Retinal pigment epithelial cell (primary cell): ENCODE measurements around the gene TPBGL.

ENCODE experiments used
- DNase-seq: peaks from one replicate; pipeline ENCODE4 v3.0.0-alpha.2; 2010; ENCODE audit warnings: low read depth
- H3K4me3 ChIP-seq: 2 replicates; pipeline ENCODE4 v1.5.1; 2011; ENCODE audit warnings: mild to moderate bottlenecking, low read length, control low read depth, moderate library complexity
- TF ChIP-seq, protein P1 (sequence below): conservative IDR thresholded peaks from 2 replicates; pipeline ENCODE4 v1.5.1; 2011; ENCODE audit warnings: low read depth, low read length, control low read depth, inconsistent platforms

Gene TPBGL

DNA sequence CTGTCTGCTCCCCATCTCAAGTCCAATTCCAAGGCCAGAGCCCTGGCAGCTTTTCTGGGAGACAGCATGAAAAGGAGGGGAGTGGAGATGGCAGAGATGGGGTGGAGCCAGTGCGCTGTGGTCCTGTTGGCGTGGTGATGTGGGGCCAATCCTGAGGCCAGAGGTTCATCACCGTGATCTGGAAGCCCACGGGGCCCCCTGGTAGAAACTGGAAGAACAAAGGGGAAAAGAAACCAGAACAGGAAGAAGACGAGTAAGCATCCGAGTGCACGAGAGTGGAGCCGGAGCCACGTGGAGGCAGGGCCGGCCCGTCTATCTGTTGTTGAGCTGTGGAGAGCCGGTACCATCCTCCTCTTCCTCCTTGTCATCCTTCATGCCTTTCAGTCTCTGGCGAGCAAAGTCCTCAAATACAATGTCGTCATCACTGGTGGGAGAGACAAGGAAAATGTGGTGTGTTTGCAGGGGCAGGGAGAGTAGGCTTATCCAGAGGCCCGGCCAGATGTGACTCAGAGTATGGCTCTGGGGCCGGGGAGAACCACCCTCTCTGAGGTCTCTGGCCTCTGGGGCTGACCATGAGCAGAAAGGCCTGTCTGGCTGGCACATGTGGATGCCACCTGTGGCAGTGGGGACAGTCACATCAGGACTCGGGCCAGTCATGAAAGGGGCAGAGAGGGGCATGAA is 25.4 kb downstream of the TPBGL start:
- no peak overlapping the region for H3K4me3 ChIP-seq
- TF ChIP-seq, protein P1, sequence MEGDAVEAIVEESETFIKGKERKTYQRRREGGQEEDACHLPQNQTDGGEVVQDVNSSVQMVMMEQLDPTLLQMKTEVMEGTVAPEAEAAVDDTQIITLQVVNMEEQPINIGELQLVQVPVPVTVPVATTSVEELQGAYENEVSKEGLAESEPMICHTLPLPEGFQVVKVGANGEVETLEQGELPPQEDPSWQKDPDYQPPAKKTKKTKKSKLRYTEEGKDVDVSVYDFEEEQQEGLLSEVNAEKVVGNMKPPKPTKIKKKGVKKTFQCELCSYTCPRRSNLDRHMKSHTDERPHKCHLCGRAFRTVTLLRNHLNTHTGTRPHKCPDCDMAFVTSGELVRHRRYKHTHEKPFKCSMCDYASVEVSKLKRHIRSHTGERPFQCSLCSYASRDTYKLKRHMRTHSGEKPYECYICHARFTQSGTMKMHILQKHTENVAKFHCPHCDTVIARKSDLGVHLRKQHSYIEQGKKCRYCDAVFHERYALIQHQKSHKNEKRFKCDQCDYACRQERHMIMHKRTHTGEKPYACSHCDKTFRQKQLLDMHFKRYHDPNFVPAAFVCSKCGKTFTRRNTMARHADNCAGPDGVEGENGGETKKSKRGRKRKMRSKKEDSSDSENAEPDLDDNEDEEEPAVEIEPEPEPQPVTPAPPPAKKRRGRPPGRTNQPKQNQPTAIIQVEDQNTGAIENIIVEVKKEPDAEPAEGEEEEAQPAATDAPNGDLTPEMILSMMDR, result no peak
- no peak for DNase-seq

DNA sequence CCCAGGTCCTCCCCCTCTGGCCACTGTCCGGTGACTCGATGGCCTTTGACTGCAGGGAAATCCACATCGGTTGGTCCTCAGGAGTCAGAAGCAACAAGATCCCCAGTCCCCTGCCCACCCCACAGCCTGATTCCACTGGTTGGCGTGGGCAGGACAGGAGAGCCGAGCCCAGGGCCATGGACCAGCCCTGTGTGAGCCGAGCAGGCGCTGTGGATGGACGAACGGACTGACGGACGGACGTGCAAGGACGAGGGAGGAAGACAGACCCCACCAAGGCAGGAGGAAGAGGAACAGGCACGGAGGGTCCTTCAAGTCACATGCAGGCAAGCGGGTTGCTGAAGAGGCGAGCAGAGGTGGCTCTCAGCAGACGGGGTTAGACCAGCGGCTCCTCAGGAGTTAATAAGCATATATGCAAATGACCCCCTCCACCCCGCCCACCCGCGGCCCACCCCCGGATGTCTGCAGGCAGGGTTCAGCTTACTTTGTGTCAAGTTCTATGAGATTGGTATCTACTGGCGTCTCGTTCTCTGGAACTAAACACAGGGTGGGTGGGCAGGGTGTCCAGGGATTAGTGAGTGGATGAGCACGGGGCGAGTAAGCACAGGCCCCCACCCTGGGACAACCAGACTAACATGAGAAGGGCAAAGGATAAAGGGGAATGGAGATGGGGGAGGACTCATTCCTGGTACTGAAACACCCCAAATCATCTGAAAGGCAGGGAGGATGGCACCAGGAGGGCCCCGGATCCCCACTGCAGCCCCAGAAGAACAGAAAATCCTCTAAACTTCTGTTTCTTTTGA is 26.8 kb downstream of the TPBGL start:
- DNase-seq, result no peak
- TF ChIP-seq, protein P1, result no peak
- H3K4me3 ChIP-seq, result no peak overlapping the region

DNA sequence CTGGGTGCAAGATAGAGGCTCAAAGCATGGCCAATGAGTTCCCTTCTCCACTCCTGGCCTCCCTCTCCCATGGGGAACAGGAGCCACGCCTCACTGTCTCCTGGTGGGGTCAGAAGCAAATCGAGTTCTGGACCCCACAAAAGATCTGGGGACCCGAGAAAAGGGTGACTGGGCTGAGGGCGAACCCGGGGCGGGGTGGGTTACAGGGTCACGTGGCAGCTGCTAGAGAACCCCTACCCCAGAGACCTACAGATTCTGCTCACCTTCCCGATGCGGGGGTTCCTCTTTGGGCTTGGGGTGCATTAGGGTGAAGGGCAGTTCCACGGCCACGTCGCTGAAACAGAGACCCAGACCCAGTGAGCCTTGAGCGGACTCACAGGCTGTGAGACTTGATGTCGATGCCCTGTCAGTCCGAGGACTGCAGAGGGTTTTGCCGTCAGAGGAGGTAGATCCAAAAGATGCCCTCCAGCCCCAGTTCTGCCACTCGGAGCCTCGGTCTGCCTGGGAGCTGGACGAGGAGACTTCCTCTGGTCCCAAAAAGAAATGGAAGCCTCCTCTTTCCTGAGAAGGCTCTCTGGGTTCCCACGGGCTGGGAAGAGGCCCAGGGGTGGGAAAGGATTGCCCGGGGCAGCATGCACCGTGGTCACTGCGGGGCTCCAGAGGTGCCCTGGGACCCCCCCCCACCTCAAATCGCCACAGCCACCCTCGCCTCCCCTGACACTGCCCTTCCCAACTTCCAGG is 28.2 kb downstream of the TPBGL start:
- TF ChIP-seq, protein P1, result no peak
- no peak for DNase-seq
- no peak overlapping the region for H3K4me3 ChIP-seq

DNA sequence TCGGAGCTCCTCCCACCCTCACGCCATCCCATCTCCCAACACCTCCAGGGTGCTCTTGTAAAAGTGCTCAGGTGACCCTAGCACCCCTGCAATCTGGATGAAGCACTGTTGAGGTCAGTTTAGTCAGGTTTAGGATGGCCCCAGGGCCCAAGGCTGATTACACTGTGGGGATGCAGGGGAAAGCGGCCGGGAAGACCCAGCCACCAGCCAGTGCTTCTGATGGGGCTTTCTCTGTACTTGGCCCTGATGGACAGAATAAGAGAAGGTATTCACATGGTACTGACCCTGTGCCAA is 28.7 kb downstream of the TPBGL start:
- H3K4me3 ChIP-seq, result no peak overlapping the region
- DNase-seq, result no peak
- TF ChIP-seq, protein P1, result no peak

DNA sequence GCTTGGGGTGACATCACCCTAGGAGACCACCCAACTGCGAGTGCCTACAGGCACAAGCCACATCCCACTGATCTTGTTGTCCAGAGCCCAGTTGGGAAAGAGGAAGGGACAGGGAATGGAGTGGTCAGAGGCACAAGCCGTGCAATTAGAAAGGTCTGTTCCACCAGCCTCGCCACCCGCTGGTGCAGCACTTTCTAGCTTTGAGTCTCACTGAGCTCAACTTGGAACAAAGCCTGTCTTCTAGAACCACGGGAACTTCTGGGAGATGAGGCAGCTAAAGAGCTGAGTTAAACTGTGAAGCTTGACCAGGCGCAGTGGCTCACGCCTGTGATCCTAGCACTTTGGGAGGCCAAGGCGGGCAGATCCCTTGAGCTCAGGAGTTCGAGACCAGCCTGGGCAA is 29.3 kb downstream of the TPBGL start:
- H3K4me3 ChIP-seq, result no peak overlapping the region
- no peak for DNase-seq
- TF ChIP-seq, protein P1, result no peak

DNA sequence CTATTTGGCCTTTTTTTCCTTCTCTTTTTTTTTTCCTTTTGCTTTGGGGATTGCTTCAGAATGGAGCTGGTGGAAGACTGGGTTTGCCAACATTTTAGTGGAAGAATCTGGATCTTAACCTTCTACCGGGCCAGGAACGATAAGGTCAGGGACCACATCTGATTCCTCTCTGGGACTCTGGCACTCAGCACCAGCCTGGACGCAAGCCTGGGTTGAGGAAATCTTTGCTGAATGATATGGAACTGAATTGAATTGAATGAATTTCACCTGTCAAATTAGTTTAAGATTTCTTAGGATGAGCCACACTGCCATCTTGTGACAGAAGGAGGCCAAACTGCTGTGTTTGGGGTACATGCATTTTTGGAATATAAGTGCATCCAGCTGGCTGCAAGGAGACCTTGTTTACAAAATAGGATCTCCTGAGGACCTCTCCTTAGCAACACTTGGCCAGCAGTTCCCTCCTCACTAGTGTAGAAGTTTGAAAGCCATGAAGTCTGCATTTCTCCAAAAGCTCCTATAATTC is 30.4 kb downstream of the TPBGL start:
- no peak overlapping the region for H3K4me3 ChIP-seq
- TF ChIP-seq, protein P1, result peak; percentile 42
- DNase-seq, result no peak
